WTC11 (cell line): ENCODE data around the gene FDPS. TPM values are rescaled to one million over a fixed set of nuclear protein-coding genes. Genes with fewer than 3 reads are reported as not detected.
A peak's percentile ranks its signal among the peaks of the same experiment; 100 is the strongest.

ENCODE experiments used
- ARID4B ChIP-seq: sonication (generic); formaldehyde crosslinking; IDR thresholded peaks from 2 replicates; pipeline ENCODE4 v1.8.0; 2023; ENCODE audit warnings: missing genetic modification reagents, mild to moderate bottlenecking, borderline replicate concordance
- ATF2 ChIP-seq: sonication (generic); formaldehyde crosslinking; IDR thresholded peaks from 2 replicates; pipeline ENCODE4 v1.8.1; 2022; ENCODE audit warnings: low read depth, missing genetic modification reagents, borderline replicate concordance
- ATF3 ChIP-seq: sonication (generic); formaldehyde crosslinking; conservative IDR thresholded peaks from 2 replicates; pipeline ENCODE4 v1.8.1; 2022; ENCODE audit warnings: mild to moderate bottlenecking, missing genetic modification reagents
- CBFB ChIP-seq: sonication (generic); formaldehyde crosslinking; IDR thresholded peaks from 2 replicates; pipeline ENCODE4 v1.8.1; 2022; ENCODE audit warnings: mild to moderate bottlenecking, low read depth, missing genetic modification reagents
- GTF2I ChIP-seq: fragments of 250-450 bp; sonication (Bioruptor Pico); conservative IDR thresholded peaks from 2 replicates; pipeline ENCODE4 v1.4.0; 2021; ENCODE audit warnings: mild to moderate bottlenecking
- KAT7 ChIP-seq: sonication (generic); formaldehyde crosslinking; IDR thresholded peaks from 2 replicates; pipeline ENCODE4 v1.8.1; 2023; ENCODE audit warnings: missing genetic modification reagents, mild to moderate bottlenecking, borderline replicate concordance
- MYBL2 ChIP-seq: sonication (generic); formaldehyde crosslinking; IDR thresholded peaks from 2 replicates; pipeline ENCODE4 v1.8.1; 2023; ENCODE audit warnings: mild to moderate bottlenecking, moderate library complexity, missing genetic modification reagents
- ZBTB43 ChIP-seq: sonication (generic); formaldehyde crosslinking; IDR thresholded peaks from 2 replicates; pipeline ENCODE4 v1.8.1; 2023; ENCODE audit warnings: mild to moderate bottlenecking, missing genetic modification reagents
- ZNF121 ChIP-seq: sonication (generic); formaldehyde crosslinking; IDR thresholded peaks from 2 replicates; pipeline ENCODE4 v1.8.0; 2023; ENCODE audit warnings: missing genetic modification reagents
- ZNF138 ChIP-seq: sonication (generic); formaldehyde crosslinking; conservative IDR thresholded peaks from 2 replicates; pipeline ENCODE4 v1.8.1; 2022; ENCODE audit warnings: mild to moderate bottlenecking, moderate library complexity, missing genetic modification reagents
- ZNF281 ChIP-seq: sonication (generic); formaldehyde crosslinking; IDR thresholded peaks from 2 replicates; pipeline ENCODE4 v1.8.0; 2023; ENCODE audit warnings: mild to moderate bottlenecking, missing genetic modification reagents
- ZNF396 ChIP-seq: fragments of 250-450 bp; sonication (Bioruptor Pico); IDR thresholded peaks from 2 replicates; pipeline ENCODE4 v1.8.0; 2021; ENCODE audit warnings: mild to moderate bottlenecking, moderate library complexity, borderline replicate concordance
- ZNF423 ChIP-seq: fragments of 250-450 bp; sonication (Bioruptor Pico); IDR thresholded peaks from 2 replicates; pipeline ENCODE4 v2.1.2; 2022; ENCODE audit warnings: mild to moderate bottlenecking, moderate library complexity
- ZNF512 ChIP-seq: sonication (generic); formaldehyde crosslinking; IDR thresholded peaks from 2 replicates; pipeline ENCODE4 v1.8.1; 2022; ENCODE audit warnings: missing genetic modification reagents, borderline replicate concordance
- total RNA-seq: library from RNA; stranded (reverse); gene quantifications from 3 replicates; pipeline ENCODE4 v1.2.3, GENCODE V29; 2021

FDPS gene
- total RNA-seq, 1 experiment from 2014 or later, result 354 TPM

- peak; percentile 84; the same call in 1 of the 2 replicates for TF ChIP-seq ARID4B (CRISPR knock-in tag)
- peak; percentile 82; the same call in 1 of the 2 replicates for TF ChIP-seq ZNF281 (CRISPR knock-in tag)
- TF ChIP-seq ZNF396, result no peak
- no peak for TF ChIP-seq ZNF138 (CRISPR knock-in tag)
- no peak for TF ChIP-seq MYBL2 (CRISPR knock-in tag)
- TF ChIP-seq ZNF423, result no peak
- no peak for TF ChIP-seq ZBTB43 (CRISPR knock-in tag)
- no peak for TF ChIP-seq ATF3 (CRISPR knock-in tag)
- TF ChIP-seq CBFB (CRISPR knock-in tag), result no peak
- no peak for TF ChIP-seq ATF2 (CRISPR knock-in tag)
- TF ChIP-seq GTF2I, result no peak
- no peak for TF ChIP-seq ZNF512 (CRISPR knock-in tag)
- TF ChIP-seq KAT7, result no peak
- TF ChIP-seq ZNF121, result no peak
Observed at GRCh38 chr1:155277902-155278688, 30.6 kb upstream of the FDPS start (continued).
